ENCODE results near the gene SEC11A.
"Not testable (repeated sequence)": the region's sequence is repeated elsewhere in the genome, so short reads cannot be mapped to it uniquely, and the experiment has no call there.

The SEC11A gene

DNA sequence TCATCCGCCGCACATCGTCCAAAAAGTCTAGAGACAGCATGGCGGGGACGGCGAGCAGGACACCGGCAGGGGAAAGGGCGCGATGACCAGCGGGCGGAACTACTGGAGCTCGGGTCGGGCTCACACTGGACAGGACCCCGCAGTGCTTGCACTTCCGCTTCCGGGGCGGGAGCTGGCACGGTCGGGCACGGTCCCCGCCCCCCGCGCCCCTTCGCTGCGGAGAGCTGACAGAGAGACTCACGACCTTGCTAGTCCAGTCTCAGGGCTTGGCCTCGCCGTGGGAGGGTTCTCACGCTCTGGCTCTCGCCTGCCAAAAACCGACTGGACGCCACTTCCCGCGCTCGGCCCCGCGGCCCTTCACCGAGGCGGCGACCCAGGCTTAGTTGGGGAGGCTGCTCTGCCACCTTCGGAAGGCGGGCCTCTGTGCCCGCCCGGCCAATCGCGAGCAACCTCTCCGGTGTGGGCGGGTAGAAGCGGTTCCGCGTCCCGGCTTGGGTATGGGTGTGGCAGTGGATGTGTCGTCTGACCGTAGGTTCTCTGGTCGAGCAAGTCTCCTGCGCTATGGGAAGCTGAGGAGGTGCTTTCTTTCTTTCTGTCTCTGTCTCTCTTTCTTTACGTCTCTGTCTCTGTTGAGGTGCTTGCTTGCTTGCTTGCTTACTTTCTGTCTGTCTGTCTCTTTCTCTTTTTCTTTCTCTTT lies at the start of gene SEC11A:
TSS of gene SEC11A (minus strand) at position 104 of the 697 bp plus-strand sequence. CDS start at position 40, 64 bp downstream.
- DNase-seq = peak; percentile 99

- DNase-seq = no peak
These were observed 49.7 kb upstream of the SEC11A start for GRCh38 chr15:84765675-84766074.

DNA sequence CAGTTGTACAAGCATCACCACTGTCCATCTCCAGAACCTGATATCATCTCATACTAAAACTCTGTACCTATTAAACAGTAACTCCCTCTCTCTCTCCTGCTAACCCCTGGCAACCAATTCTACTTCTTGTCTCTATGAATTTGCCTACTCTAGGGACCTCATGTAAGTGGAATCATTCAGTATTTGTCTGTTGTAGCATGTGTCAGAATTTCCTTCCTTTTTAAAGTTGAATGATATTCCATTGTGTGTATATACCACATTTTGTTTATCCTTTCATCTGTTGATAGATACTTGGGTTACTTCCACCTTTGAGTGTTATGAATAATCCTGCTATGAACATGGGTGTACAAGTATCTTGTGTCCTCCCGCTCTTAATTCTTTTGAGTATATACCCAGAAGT lies 49.0 kb upstream of the SEC11A start:
- DNase-seq = no peak

- no peak for DNase-seq
These were observed 48.6 kb upstream of the SEC11A start for GRCh38 chr15:84764585-84764984.

- no peak for DNase-seq
These were observed 47.1 kb upstream of the SEC11A start for GRCh38 chr15:84762840-84763572.

DNA sequence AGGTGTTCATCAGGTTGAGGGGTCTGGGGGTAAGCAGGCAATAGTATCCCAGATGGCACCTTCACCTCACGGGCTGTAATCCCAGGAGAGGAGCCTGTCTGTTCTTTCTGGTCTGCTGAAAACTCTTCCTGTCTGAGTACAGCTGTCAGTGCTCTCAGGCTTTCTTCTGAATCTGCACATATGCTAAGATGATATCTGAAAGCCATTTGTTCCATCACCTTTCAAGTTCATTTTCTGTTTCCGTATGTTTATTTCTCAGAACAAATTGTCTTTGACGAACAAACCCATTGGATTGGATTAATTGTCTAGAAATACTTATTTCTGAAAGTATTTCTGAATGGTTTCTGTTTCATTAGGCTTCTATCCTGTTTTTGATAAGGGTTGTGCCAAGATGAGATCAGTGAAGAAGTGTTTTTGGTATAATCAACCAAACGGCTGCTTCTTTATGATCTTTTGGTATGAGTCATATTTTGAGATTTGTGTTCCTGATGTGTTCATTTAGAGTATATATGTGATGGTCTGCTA lies 45.7 kb upstream of the SEC11A start:
- peak; percentile 64 for DNase-seq

- no peak for DNase-seq
These were observed 44.3 kb upstream of the SEC11A start for GRCh38 chr15:84760219-84760618.

DNA sequence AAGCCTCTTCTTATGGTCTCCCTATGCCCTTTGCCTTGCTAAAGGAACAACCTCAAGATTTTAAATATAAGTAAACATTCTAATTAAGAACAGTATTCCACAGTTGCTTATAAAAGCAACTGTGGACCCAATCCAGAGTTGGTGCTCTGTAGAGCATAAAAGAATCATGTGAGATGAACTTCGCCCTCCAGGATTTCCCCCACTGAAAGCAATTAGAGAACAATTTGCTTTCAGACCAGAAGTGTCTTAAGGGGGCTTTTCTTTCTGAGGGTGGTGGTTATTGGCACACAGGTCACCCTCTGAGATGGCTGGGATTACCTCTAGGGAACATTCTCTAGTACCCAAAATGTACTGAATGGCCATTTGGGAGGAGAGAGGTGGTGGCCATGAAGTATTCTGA lies 43.1 kb upstream of the SEC11A start:
- DNase-seq = no peak

- no peak for DNase-seq
These were observed 40.0 kb upstream of the SEC11A start for GRCh38 chr15:84755736-84756527.

- DNase-seq = not testable (repeated sequence)
These were observed 39.0 kb upstream of the SEC11A start for GRCh38 chr15:84754889-84755288.

DNA sequence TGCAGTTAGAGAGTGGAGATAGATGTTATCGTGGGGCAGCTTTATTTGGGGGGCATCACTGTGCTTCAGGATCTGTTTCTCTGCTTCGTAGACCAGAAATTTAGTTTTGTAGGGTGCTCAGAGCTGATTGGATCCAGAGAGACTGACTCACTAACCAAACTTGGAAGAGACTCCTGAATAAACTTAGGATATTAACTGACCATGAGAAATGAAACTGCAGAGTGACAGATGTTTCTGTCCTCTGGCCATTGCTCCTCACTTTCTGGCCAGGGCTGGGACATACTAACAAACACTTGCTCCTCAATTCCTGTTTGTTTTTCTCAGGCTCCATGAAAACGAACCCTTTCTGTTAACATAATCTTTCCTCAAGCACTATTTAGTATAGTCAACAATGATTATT lies 36.8 kb upstream of the SEC11A start:
- no peak for DNase-seq

DNA sequence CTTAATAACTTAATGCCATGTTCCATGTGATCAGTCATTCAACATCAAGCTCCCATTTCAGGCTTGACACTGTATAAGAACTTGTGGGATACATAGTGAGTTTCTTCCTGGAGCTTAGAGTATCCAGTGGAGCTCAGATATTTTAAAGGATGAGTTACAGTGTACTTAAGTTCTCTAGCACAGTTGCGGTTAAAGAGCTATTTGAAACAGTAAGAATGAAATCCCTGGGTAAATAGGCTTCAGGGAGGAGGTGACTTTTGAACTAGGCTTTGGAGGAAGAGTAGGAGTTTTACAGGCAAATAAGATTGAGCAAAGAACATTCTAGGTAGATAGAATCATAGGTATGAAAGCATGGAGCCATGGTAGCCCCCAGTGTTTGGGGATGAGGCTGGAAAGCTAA lies 36.3 kb upstream of the SEC11A start:
- DNase-seq = no peak

DNA sequence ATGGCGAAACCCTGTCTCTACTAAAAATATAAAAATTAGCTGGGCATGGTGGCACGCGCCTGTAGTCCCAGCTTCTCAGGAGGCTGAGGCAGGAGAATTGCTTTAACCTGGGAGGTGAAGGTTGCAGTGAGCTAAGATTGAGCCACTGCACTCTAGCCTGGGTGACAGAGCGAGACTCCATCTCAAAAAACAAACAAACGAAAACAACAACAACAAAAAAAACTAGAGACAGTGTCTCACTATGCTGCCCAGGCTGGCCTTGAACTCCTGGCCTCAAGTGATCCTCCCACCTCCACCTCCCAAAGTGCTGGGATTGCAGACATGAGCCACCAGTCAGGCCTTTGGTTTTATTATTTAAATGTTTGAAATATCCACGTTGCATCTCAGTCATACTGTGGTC lies 35.8 kb upstream of the SEC11A start:
- not testable (repeated sequence) for DNase-seq

GRCh38 chr15:84750583-84751092 lies 34.7 kb upstream of the SEC11A start:
- no peak for DNase-seq

DNA sequence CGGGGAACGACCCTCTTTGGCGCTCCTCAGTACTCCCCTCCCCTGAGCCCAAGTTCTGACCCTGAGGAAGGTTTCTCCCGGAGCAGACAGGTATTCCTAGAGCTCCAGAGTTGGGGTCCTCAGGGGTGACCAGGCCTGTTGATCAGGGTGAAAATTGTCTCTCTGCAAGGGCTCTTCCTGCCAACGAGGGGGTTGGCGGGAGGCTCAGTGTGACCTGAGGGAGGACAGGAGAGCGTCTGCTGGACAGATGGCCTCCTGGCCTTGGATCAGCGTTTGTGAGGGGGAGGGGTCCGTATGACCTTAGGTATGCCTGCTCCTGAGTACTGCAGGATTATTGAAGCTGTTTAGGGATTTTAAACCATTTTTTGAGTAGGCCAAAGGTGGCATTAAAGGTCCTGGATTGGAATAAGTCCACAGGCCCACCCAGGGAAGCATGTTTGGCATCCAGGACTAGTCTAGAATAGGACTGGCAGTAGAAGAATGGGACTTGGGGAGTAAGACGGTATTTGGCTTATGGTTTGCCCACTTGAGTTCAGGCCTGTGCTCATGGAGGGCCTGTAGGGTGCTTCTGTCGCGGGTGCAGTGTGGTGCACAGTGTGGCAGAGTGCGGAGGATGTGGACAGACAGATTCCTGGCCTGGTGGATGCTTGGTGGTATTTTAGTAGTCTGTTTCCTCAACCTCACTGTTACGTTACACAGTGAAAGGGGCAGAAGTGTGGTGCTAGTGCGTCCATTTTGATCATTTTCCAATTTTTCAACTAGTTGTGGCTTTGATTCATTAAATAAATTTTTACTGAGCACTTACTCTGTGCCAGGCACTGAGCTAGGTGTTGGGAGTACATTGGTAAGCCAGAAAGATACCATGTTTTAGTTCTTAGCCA lies 33.4 kb upstream of the SEC11A start:
- DNase-seq = peak; percentile 74

DNA sequence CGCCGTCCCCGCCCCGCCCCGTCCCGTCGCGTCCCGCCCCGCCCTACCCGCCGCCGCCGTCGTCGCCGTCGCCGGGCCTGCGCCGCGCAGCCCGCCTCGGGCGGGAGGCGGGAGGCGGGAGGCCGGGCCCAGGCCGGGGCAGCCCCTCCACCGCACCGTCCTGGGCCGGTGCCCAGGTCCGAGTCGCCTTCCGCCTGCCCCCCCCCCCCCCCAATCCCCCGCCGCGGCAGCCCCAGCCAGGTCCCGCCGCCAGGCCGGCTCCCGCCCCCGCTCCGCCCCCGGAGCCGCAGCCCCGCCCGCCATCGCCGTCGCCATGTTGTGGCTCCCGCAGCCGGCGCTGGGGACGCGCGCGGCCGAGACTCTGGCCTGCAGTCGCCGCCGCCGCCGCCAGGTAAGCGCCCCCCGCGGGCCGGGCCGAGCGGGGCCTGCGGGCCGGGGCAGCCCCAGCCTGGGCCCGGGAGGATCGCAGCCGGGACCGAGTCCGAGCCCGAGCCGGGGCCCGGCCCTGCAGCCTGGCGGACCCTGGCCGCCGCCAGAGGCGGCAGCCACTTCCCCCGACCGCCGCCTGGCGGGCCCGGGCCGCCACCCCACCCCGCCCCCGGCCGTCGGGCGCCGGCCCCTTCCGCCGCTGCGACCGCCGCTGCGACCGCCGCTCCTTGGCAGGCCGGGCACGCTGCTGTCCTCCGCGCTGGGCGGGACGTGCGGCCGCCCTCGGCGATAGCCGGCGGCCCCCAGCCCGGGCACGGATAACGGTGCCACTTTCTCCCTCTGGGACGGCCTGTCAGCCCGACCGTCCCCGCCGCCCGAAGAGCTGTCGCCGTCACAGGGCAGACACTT lies 32.6 kb upstream of the SEC11A start, which contains the start of gene ZNF592:
TSS of gene ZNF592 (plus strand) at position 319 of the 837 bp plus-strand sequence. CDS start 34,084 bp downstream, outside the sequence.
- peak; percentile 92 for DNase-seq

DNA sequence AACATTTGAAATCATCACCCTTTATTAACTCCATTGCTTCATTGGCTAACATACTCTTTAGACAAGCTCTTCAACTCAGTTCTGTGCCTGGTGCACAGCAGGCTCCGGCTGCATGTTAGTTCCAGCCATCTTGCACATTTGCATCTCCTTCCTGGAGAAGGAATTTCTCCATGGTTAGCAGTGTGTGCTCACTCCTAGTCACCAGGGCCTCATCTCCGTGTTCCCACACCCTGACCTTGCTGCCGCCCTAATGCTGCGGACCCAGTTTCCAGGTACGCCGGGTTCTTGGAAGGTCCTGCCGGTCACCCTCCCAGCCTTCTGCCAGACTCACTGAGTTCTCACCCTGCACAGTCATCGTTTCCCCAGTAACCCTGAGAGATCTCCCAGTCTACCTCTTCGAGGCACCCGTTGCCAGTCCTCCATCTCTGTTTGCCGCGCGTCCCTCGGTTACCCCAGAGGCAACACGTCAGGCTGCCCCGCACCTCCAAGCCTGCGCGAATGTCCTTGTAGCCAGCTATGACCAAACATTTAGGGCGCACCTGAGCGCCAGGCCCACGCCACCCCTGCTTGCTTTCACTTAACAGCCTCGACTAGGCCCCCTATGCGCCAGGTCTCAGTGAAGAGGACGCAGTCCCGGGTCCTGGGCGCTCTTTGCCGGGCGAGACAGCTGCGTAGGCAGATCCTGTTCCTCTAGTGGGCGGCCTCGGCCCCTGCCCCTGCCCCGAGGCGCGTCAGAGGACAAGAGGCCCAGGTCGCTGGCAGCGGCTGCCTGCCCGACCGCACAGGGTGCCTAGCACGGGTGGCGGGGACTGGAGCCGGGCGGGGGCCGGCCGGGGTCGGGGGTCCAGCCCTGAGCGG lies 31.7 kb upstream of the SEC11A start:
- peak; percentile 91 for DNase-seq

DNA sequence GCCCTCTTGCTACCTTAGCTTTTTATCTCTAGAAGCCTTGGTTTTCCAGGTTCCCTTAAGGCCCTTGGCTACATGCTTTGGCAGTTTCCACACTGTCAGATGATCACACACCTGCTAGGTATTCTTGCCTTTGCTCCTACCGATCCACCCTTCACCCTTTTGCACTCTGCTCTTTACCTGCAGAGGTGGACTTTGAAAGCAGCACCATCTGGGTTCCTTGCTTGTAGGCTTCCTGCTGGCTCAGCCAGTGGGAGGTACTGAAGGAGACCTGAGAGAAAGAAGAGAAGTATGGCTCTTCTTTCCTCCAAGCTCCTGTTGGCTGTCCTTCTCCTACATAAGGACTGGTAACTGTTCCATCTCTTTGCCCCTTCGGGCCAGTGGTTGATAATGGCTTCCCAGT lies 25.2 kb upstream of the SEC11A start:
- DNase-seq = no peak

DNA sequence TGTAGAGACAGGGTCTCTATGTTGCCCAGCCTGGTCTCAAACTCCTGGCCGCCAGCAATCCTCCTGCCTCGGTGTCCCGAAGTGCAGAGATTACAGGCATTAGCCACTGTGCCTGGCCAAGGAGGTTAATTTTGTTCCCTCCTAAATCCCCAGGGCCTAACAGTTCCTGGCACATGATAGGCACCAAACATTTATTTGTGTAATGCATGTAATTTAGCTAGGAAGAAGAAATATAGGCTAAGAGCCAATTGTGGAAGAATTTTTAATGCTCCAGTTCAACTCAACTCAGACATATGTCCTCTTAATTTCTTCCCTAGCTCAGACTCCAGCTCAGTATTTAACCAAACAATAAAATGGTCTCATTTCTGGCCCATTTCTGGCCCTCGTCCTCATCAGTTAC lies 24.8 kb upstream of the SEC11A start:
- no peak for DNase-seq

DNA sequence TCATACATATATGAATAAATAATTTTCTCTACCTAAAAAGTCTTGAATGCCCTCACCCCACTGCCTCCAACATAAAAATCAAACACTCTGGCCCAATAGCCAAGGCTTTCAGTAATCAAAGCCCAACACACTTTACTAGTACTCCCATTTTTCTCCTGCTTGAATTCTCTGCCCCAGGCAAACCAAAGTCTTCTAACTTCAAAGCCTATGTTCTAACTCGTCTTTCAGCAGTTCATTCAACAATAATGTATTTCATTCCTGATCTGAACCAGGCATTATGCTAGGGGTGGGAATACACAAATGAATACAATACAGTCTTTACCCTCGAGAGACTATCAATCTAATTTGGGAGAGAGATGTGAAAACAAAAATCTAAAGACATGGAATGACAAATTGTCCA lies 21.1 kb upstream of the SEC11A start:
- DNase-seq = no peak

Measured in activated CD8-positive, alpha-beta memory T cell treated with anti-CD3 and anti-CD28 coated beads for 24 hours (primary cell).